HG03571 (cell line): ENCODE data around the gene CILP2.
A peak's percentile ranks its signal among the peaks of the same experiment; 100 is the strongest.

ENCODE experiments used
- ATAC-seq: cut with Tn5 transposase; IDR thresholded peaks from one replicate; pipeline ENCODE4 v1.9.1; 2021; ENCODE audit not compliant: unreplicated experiment

The CILP2 gene

GRCh38 chr19:19505669-19506326 lies 32.3 kb upstream of the CILP2 start:
- ATAC-seq, result no peak

GRCh38 chr19:19506592-19506991 lies 31.5 kb upstream of the CILP2 start:
- ATAC-seq, result no peak

- no peak for ATAC-seq
Measured at GRCh38 chr19:19507354-19507753, 30.7 kb upstream of the CILP2 start.

- ATAC-seq, result no peak
Measured at GRCh38 chr19:19508217-19508616, 29.8 kb upstream of the CILP2 start.

GRCh38 chr19:19510432-19510831 lies 27.6 kb upstream of the CILP2 start:
- no peak for ATAC-seq

GRCh38 chr19:19513682-19514081 lies 24.4 kb upstream of the CILP2 start:
- ATAC-seq, result no peak

- no peak for ATAC-seq
Measured at GRCh38 chr19:19514215-19514657, 23.8 kb upstream of the CILP2 start.

GRCh38 chr19:19514881-19515641 lies 23.0 kb upstream of the CILP2 start, which contains the start of gene TSSK6:
Gene TSSK6, minus strand, starts transcription at chr19:19515548. Its CDS starts 121 bp downstream, at chr19:19515427.
- no peak for ATAC-seq

- ATAC-seq, result peak; percentile 82
Measured at GRCh38 chr19:19515642-19516519, 22.2 kb upstream of the CILP2 start, which contains the start of gene NDUFA13. Gene NDUFA13, plus strand, starts transcription at chr19:19516225. Its CDS starts 14 bp downstream, at chr19:19516239.

GRCh38 chr19:19517235-19517619 lies 20.8 kb upstream of the CILP2 start:
- ATAC-seq, result no peak

GRCh38 chr19:19520989-19521388 lies 17.1 kb upstream of the CILP2 start:
- ATAC-seq, result no peak

GRCh38 chr19:19523177-19523576 lies 14.9 kb upstream of the CILP2 start:
- ATAC-seq, result no peak

- no peak for ATAC-seq
Measured at GRCh38 chr19:19524053-19524452, 14.0 kb upstream of the CILP2 start.

- no peak for ATAC-seq
Measured at GRCh38 chr19:19525611-19526380, 12.3 kb upstream of the CILP2 start.

GRCh38 chr19:19526581-19527370 lies 11.3 kb upstream of the CILP2 start:
- ATAC-seq, result no peak

- no peak for ATAC-seq
Measured at GRCh38 chr19:19527371-19527656, 10.8 kb upstream of the CILP2 start.

GRCh38 chr19:19527674-19528625 lies 10.1 kb upstream of the CILP2 start:
- no peak for ATAC-seq

- ATAC-seq, result no peak
Measured at GRCh38 chr19:19528721-19529490, 9.2 kb upstream of the CILP2 start, which contains the start of gene YJEFN3. Gene YJEFN3, plus strand, starts transcription at chr19:19528911. Its CDS starts 22 bp downstream, at chr19:19528933.
